D721Med (cell line): ENCODE data around the gene MMAB.

Experiments used
- DNase-seq: peaks from one replicate; pipeline ENCODE4 v3.0.0; 2011; ENCODE audit warnings: low spot score; ENCODE audit not compliant: insufficient read length
- FAIRE-seq: peaks from 2 replicates; lab custom pipeline; 2011; peaks lifted over from hg19 to GRCh38; lab: Jason Lieb, UNC
- TF ChIP-seq, protein P1 (sequence below): IDR thresholded peaks from 2 replicates; pipeline ENCODE4 v1.5.1; 2012; ENCODE audit warnings: mild to moderate bottlenecking, control low read depth; ENCODE audit not compliant: insufficient read depth; ENCODE audit errors: missing control alignments

Gene MMAB

DNA sequence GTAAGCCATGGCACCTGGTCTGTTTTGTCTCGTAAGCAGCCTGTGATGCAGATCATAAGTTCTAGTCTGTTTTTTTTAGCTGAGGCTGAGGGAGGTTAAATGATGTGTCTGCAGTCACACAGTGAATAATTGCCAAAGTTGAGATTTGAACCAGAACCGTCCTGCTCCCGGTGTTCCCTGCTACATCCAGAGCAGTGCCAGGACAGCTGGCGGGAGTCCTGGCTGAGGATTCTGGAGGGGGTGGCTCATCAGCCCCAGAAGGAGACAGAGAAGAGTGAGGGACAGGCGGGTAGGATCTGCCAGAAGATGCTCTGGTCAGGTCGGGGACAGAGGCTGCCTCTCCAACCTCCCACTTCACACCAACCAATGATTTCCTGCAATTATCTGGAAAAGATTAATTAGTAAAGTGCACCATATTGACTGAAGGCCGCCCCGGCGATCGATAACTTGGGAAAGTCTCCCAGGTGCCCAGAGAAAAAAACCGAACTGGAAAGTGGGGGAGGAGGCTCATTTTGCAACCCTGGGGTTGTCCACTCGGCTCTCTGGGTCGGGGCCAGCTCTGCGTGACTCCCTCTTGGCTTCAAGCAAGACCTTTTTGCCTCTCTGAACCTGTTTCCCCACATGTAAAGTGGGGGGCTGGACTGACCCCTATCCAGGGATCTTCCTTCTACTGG lies 42.4 kb upstream of the MMAB start:
- DNase-seq (no peak), FAIRE-seq (no peak)

DNA sequence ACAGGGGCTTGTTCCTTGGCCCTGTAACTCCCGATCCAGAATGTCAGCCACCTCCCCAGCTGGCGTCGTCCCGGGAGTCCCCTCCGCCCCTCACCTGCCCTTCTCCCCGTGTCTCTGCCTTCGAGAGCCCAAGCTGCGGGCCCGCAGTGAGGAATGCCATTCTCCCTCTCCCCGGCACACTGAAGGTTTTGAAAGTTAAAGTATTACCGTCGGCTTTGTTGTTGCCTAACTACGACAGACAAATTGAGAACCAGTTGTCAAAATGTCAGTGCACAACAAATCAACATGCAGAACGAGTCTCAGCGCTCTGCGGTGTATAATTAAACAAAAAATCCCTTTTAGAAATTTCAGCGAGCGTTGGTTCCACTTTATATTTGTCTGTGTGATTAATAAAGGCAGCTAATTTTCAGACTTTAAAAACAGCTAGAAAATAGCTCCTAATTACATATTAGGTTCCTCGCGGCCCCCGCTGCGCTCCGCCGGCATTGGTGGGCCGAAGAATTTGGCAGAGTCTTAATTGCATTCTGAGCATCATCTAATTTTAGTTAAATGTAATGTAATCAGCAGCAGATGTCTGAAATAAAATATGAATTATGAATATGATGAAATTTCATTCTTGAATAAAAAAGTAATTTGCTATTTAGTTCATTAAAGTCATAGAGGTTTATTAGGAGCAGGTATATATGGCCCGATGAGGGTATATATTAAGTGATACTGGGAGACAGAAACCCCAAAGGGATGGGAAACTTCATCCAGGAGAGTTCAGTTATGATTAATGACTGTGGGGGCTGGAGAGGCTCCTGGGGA lies 40.5 kb upstream of the MMAB start:
- TF ChIP-seq, protein P1, sequence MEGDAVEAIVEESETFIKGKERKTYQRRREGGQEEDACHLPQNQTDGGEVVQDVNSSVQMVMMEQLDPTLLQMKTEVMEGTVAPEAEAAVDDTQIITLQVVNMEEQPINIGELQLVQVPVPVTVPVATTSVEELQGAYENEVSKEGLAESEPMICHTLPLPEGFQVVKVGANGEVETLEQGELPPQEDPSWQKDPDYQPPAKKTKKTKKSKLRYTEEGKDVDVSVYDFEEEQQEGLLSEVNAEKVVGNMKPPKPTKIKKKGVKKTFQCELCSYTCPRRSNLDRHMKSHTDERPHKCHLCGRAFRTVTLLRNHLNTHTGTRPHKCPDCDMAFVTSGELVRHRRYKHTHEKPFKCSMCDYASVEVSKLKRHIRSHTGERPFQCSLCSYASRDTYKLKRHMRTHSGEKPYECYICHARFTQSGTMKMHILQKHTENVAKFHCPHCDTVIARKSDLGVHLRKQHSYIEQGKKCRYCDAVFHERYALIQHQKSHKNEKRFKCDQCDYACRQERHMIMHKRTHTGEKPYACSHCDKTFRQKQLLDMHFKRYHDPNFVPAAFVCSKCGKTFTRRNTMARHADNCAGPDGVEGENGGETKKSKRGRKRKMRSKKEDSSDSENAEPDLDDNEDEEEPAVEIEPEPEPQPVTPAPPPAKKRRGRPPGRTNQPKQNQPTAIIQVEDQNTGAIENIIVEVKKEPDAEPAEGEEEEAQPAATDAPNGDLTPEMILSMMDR = no peak
- FAIRE-seq (no peak), DNase-seq (no peak)

More for the DNA sequence above, 42.4 kb upstream of the MMAB start:
- TF ChIP-seq, protein P1 = no peak

DNA sequence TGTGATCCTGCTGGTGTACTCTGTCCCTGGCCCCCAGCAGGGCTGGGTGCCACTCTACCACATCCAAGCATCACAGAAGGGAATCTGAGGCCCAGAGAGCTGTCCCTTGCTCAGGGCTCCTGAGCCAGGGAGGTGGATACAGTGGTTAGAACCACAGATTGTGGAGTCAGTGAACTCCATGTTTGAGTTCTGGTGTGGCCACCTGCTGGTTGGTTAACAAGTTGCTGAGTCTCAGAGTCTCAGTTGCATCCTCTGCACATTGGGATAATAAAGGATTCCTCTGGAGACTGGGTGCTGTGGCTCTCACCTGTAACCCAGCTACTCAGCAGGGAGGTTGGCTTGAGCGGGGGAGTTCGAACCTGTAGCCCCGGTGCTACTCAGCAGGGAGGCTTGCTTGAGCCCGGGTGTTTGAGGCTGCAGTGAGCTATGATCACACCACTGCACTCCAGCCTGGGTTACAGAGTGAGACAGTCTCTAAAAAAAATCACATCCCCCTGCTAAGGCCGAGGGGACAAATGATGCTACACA lies 39.7 kb upstream of the MMAB start:
- DNase-seq (no peak), FAIRE-seq (no peak)
- TF ChIP-seq, protein P1 = peak; percentile 14

DNA sequence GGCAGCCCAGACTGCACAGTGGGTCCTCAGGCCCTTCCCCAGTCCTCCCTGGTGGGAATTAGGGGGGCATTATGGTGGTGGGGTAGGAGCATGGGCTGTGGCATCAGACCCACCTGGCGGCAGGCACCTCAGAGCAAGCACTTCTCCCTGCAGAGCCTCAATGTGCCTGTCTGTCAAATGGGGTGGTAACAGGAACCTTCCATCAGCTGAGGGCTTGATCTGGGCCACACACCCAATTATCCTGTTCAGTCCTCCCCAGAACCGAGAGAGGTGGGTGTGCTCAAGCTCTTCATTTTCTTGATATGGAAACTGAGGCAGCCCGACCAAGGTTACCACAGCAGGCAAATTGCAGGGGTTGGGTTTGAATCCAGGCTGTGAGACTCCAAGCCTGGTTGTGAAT lies 38.7 kb upstream of the MMAB start:
- FAIRE-seq = no peak
- DNase-seq = no peak
- TF ChIP-seq, protein P1 = no peak

DNA sequence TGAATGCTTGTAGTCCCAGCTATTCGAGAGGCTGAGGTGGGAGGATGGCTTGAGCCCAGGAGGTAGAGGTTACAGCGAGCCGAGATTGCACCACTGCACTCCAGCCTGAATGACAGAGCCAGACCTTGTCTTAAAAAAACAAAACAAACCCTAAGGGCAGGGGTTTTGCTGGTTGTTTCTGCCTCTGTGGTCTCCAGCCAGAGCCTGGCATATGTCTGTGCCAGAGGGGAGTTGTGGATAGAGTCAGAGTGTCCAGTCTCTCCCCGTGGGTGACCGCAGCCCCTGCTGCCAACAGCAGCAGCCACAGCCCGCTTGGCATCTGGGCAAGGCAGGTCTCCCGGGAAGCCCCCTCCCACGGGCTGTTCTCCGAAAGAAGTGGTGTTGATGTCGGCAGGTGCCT lies 37.9 kb upstream of the MMAB start:
- DNase-seq (no peak), FAIRE-seq (no peak)
- TF ChIP-seq, protein P1 = no peak

DNA sequence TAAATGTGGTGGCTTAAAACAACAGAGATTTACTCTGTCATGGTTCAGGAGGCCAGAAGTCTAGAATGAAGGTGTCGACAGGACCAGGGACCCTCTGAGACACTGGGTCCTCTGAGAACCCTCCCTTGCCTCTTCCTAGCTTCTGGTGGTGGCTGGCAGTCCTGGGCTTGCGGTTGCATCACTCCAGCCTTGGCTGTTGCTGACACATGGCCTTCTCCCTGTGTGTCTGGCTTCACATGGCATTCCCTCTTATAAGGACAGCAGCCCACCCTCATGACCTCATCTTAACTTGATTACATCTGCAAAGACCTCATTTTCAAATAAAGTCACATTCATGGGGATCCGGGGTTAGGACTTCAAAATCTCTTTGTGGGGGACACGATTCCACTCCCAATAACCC lies 37.2 kb upstream of the MMAB start:
- TF ChIP-seq, protein P1 = no peak
- FAIRE-seq = no peak
- no peak for DNase-seq
